HG02840 (cell line): ENCODE data around the gene SORBS2.

Experiments used
- ATAC-seq: cut with Tn5 transposase; IDR thresholded peaks from one replicate; pipeline ENCODE4 v1.9.1; 2021; ENCODE audit warnings: mild to moderate bottlenecking, moderate library complexity, moderate number of reproducible peaks; ENCODE audit not compliant: unreplicated experiment, low FRiP score

Gene SORBS2

DNA sequence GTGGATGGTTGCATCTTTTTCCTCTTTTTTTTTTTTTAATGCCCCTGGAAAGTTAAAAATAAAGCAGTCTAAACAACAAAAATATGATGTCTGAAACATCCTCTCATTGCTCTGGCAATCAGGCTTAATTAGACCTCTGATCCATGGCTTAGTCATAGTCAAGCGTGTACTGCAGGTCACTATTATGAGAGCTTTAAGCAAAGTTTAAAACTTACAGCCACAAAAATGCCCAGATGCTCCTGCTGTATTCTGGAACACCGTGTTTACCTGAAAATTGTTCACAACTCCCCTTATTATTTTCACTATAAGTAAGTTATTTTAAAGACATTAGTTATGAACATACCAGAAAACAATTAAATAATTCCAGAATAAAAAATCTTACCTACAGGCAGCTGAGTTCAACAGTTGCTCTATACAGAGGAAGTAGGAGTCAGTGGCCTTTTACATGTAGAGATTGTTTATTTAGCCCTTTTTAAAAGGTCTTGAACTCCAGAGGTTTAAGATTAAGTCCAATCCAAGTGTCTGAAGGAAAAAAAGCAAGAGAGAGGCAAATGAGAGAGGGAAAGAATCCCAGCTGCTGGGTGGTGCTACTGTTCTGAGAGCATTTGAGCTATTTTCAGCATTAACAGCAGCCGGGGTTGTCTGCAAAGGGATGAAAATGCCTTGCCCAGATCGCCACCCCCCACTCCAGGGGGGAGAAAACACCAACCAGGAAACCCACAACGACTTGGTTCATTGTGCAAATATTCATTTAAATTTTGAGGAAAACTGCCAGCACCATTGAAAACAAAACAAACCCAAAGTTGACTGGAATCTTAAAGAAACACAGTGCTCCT lies 36.9 kb downstream of the SORBS2 start:
- no peak for ATAC-seq

DNA sequence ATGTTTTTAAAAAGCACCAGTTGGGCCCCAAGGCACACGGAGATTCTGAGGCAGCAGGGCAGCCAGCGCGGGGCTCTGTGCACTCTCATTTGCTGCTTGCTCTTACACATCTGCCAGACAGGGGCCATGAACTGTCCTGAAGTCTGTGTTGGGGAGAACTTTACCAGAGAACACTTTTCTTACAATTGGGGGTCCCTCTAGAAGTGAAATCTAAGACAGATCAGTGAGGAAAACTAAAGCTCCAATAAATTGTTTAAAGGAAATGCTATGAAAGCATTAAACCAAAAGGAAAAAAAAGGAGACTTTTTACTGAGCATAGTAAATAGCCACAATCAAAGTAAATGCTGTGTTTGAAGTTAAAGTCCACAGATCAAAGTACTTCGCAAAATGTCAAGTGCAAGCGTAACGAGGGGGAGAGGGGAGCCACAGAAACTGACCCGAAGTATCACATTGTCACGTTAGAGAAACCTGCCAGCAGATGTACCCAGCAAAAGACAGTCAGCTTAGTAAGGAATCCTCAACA lies 37.8 kb downstream of the SORBS2 start:
- ATAC-seq = no peak

DNA sequence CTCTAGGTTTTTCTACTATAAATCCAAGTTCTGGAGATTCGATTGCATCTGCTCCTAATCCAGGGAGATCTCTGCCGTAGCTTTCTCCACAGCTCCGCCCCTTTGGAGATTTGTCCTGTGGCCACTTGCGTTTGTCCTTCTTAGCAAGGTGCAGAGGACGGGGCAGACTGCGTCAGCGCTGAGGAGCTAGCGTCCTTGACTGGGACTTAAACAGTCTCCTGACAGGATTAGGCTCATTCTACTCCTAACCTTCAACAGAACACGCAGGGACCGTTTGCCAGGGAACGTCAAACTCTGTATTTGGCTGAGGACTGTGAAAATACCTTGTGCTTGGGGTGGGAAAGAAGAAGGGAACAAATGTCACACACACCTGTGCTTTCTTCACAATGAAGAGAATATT lies 38.6 kb downstream of the SORBS2 start:
- ATAC-seq = no peak

DNA sequence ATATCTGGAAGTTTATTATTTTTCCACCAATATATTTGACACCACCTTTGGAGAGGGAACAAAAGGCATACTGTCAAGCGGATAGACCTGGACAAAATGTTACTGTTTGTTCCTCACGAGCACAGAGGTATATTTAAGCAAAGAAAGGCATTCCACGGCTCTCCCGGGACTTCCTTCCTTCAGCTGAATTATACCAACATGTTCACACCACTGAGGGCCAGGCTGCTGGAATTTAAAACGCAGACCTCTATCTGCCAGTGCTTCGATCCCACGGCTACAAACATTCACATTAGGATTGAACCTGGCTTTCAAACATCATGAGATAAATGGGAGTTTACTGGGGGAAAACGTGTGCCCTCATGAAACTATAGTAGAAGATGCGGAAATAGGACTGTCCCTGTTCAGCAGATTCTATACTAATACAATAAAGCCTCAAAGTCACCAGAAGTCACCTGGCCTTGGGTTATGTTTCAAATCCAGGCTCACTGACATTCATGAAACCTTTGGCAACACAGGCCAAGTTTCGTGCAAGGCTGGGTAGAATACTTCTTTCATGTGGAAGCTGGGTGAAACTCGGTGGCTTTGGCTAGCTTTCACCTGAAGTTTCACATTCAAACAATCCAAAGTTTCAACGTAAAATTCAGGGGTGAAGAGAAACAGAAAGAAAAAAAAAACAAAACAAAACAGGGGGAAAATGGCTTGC lies 39.5 kb downstream of the SORBS2 start:
- ATAC-seq = no peak

DNA sequence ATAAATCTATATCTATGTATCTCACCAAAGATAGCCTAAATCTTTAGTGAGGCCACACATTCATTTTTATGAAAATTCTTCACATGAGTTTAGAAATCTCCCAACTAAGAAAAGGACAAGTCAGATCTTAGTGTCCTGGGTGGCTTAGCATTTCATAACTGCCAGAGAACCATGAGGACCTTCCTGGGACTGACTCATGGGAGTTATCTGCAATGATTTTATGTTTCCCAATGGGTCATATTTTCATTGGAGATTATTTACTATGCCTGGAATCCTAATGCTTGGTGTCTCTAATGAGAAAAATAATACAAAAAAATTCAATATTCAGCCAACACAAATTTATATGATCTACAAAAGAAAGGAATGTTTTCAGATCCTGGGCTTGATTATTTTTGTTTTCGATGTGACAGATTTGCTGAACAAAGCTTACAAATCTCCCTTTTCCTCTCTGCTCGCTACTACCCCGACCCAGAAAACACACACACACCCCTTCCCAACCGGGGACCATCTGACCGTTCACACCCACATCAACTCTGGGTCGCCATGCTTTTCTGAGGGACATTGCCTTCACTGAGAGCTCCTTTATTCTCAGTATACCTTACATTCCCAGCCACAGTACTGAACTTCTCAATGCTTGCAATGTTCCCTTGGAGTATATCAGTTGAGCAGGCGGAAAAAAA lies 40.1 kb downstream of the SORBS2 start:
- no peak for ATAC-seq

DNA sequence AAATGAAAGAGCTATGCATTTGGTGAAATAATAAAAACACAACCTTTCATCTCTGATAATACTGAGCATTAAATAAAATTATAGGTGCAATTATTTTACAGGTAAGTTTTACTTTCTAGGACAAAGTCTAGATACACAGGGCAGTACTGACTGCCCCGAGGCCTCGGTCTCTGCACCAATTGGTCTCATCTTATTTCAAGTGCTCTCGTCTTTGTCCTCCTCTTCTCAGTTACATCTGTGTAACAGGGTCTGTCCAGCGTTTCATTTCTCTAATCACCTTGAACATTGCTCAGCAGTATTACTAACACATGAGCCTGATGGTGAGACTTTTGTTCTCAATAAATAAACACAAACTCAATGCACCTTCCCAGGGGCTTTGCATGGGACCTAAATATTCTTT lies 44.5 kb downstream of the SORBS2 start:
- no peak for ATAC-seq

DNA sequence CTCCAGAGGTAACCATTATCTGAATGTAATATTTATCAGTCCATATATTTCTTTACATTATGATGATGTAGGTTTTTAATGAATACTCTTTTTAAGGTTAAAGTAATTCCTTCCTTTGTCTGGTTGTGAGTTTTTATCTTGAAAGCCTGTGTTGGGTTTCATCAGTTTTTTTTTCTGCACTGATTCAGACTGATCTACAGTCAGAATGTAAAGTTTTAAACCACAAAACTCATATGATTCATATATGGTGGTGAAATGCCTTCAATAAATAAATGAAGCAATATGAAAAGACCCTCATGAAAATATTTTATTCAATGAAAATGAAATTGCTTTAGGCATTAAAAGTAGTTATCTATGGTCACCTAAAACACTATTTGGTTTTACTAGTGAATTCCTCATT lies 47.1 kb downstream of the SORBS2 start:
- no peak for ATAC-seq

DNA sequence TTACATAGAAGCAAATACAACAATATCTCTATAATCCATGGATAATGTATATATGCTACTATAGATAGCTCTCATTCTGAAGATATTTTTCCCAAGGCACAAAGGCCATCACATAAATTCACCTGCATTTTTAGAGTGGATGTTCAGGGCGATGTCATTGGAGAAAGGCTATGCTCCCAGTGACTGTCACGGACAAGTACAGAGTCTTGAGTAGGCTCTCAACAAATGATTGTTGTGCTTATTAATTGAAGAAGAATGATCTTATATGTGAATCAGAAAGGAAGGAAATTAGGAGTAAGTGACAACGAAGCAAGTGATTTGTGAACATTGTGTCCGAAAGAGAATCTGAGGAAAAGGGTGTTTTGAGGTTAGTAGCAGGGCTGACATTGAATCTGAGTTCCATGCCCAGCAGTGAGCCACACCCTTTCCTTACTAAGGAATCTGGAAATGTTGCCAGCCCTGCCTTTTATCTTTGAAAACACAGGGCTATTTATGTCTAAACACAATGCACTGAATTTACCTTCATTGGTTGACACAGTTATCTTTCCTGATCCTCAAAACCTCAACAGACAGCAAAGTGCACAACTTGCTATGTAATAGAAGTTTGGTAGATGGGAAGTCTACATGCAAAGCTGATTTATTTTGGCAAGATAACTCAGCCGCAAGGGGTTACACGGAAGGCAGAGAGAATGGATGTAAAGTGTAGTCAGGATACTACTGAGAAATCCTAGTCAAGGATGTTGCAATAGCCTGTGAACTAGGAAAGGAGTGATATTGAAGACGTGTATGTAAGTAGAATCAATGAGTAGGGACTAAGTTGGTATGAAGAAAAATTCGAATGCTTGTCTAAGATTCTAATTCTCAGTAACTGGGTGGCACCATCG lies 50.4 kb downstream of the SORBS2 start:
- ATAC-seq = no peak

DNA sequence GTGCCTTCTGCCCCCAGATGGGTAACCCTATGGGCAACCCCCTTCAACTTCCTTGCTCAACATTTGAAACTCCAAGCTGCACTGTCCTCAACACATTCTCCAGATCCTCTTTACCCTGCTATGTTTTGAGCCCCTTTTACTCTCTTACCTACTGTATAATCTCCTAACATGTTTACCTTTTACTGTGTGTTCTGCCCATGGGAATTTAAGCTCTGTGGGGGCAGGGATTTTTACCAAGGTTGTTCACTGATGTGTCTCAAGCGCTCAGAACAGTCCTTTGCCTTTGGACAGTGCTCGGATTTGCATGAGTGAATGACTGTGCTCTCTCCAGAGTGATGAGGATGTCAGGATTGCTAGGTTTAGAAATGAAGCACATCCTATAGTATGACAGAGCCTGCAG lies 53.2 kb downstream of the SORBS2 start:
- ATAC-seq = no peak

DNA sequence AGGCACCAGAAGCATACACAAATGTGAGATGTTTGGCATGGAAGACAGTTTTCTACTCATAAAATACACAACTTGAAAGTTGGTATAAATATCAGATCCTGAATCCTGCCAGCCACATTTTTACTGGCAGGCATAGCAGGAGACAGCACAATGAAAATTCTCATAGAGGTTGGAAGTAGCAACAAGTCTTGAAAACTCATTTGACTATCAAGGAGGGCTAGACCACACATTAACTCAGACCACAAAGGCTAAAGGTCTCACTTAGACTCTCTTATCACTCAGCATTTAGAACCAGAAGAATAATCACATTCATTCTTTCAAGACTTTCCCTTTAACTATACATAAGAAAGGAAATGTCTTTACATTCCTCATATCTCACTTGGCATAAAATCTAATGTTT lies 56.5 kb downstream of the SORBS2 start:
- ATAC-seq = no peak

DNA sequence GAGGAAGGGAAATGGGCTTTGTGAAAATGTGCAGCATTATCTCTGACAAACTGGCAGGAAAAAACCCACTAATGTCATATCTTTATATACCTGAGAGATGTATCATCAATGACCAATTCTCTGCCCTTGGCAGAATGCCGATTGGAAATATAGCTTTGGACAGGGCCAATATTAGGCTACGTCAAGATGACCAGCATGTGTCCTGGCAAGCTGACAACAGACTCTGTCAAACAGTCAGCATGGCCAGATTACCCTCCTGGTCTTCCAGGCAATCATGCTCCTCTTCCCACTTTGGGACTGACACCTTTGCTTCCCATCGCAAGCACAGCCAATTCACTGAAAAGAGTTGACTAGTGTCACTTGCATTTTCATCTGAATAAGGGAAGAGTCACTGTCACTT lies 57.0 kb downstream of the SORBS2 start:
- no peak for ATAC-seq

DNA sequence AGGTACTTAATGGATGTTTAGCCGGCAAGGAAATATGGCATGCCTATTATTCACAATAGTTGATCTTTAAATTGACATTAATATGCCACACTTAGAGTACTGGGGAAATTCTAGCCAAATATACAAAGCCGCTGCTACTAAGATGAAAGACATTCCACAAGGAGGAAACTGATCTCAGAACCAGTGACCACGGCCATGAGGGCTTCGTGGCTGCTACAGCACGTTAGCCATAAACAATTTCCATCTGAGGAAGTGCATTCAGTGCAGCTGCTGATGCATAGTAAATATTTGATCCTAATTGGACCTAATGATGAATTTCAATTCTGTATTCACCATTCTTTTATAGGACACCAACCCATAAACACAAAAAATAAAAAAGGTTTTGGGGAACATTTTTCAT lies 59.1 kb downstream of the SORBS2 start:
- ATAC-seq = no peak

DNA sequence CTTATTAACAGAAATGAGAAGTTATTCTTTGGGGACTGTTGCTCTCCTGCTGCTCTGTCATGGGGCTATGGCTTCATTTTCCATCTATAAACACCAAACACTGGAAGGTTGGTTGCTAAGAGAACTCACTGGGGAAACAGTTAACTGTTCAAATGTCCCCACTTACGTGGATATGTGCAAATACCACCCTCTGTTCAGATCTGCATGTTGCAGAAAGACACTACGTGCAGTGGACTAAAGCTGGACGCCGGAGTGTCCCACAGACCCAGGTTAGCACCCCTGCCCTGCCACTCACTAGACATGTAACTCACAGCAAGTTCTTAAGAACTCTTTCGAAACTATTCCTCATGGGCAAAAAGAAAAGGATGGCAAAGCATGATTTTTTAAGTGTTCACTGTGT lies 62.1 kb downstream of the SORBS2 start:
- no peak for ATAC-seq

DNA sequence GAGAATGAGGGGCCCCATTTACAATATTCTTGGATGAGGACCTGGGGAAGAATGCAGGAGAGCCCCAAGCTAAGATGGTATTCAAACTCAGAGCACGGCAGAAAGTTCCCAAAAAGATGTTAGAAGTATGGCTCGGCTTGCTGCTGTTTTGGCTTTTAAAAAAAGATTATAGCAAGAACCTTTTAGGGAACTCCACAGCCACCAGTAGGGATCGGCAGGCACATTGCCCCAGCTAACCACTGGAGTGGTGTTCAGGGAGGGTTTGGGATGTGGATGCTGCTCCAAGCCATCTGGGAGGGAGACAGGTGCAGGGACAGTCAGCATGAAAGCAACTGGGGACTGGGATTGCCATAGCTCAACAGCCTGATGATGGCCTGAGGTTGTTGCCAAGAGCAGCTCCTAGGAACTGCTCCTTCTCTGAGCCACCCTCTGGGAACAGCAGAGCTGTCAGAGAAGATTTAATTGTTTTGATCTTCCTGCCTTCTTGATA lies 63.0 kb downstream of the SORBS2 start:
- no peak for ATAC-seq

DNA sequence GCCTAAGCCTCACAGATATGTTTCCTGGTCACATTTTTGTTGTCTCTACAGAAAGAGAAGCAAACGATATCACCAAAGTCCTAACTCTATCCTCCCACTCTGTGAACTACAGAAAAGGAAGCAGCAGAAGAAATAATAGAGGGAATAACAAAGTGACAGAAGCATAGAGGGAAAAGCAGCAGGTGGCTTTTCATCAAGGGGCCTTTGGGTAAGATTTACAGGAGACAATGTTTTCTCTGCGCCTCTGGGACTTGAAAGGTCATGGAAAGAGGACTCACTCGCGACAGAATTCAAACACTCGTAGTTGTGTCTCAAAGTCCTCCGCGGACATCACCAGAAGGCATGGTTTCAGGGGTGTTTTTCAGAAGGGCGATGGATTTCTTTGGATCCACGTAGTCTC lies 66.1 kb downstream of the SORBS2 start:
- ATAC-seq = no peak

DNA sequence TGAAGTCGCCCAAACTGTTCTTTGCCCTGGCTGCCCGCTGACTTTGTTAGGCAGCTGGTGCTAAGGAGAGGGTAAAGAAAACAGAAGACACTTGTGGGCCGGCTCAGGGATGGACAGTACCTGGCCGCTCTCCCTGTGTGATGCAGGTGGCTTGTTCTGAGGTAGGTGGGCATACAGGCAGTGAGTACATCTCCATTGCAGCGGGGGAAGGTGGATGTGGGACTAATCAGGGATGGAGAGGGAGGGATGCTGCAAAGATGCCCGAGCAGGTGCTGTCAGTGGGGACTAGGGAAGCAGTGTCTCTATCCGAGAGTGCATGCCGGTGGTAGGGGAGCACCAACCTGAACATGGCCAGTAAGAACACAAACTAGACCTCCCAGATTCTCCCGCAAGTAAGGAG lies 67.0 kb downstream of the SORBS2 start:
- ATAC-seq = no peak

DNA sequence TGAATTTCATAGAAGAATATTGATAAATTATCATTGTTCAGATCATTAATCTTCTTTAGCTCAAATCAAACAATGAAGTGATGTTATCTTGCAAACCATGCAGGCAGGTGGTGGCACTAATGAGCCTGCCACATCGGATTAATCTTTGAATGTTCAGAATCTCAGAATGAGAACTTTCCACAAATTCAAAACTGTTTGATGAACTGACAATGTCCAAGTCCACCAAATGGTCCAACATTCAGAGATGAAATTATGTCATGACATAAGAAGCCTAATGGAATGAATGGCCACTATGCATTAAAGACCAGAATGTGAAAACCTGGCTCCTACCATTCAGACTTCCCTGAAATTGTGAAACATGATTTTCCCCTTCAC lies 67.5 kb downstream of the SORBS2 start:
- ATAC-seq = no peak

DNA sequence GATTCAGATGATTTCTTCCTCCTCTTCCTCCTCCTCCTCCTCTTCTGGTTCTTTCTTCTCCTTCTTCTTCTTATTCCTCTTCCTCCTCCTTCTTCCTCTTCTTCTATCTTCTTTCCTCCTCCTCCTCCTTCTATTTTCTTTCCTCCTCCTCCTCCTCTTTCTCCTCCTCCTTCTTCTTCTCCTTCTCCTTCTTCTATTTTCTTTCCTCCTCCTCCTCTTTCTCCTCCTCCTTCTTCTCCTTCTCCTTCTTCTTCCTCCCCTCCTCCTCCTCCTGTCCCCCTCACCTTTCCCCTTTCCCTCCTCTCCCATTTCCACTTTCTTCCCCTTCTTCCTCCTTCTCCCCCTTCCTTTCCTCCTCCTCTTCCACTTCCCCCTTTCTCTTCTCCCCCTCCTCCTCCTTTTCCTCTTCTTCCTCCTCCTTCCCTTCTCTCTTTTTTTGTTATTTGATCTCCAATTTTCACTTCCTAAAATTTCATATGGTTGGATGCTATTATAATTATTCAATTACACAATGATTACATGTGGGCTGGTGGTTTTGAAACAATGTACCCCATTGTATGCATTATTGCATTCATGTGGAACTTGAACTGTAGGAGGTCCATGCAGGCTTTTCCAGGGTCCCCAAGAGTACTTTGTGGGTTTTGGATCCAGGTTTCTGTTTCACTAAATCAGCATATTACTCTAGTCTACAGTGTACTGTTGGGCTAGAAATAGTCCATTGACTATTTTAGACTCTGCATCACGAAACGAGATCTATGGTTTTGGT lies 68.1 kb downstream of the SORBS2 start:
- no peak for ATAC-seq

DNA sequence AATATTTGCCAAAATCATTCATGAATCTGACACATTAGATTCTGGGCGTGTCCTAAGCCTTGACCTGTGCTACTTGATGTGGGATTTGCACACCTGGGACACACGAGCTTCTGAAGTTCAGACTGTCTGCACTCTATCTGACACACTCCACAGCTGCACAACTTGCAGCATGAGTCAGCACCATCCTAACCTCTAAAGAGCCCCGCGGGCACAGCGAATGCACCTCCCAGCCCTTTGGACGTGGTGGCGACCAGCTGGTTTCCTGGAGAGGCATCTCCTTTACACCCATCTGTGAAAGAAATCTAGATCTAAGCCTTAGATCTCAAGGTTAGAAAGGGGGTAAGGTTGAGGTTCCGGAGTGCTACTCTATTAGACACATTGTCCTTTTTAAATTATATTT lies 69.2 kb downstream of the SORBS2 start:
- ATAC-seq = peak; percentile 59
